ENCODE measurements around the gene SRF. TPM values are rescaled to one million over a fixed set of nuclear protein-coding genes. Genes with fewer than 3 reads are reported as not detected.

SRF gene
- total RNA-seq, 4 donors from 2014 or later, result 26.7 to 32.6 (median 29.6) TPM

- H3K36me3 ChIP-seq, result peaks cover 0 to 20% (median 3%) of the 10 kb centered on the region in 4 donors
- TF ChIP-seq POLR2AphosphoS5 (IDR thresholded peaks at IDR 0.05) (no peak), POLR2A (IDR thresholded peaks at IDR 0.05) (no peak), CTCF (IDR thresholded peaks at IDR 0.05) (no peak), EP300 (IDR thresholded peaks at IDR 0.05; ENCODE audit: low read depth) (no peak)
- no peak overlapping the region for H3K4me3 ChIP-seq
- intact Hi-C loops (cut with DNase I; ENCODE audit: low total_unique reads) (no loop called here), in situ Hi-C loops (cut with MboI; ENCODE audit: low pct_ligation_motif_present in 1 of 4, low pct_unique_long_range_greater_than_20kb in 1 of 4, low sequenced_read_pairs in 3 of 4) (no loop called here)
- H3K9me3 ChIP-seq, result no peaks in the 10 kb centered on the region
- H3K27ac ChIP-seq, result no peak overlapping the region
- H3K27me3 ChIP-seq, result no peaks in the 10 kb centered on the region
- WGBS, 2 donors (ENCODE audit: low coverage in 1 of 2), result 93% methylated on average over 10 of the region's 10 CpGs; no CpG with 5 or more reads in 1 of the 2 donors
- no peak for DNase-seq
- H3K4me1 ChIP-seq, result peaks cover 0 to 4% (median 3%) of the 10 kb centered on the region in 4 donors
These were observed 17.4 kb downstream of the SRF start for GRCh38 chr6:43188426-43188825.

- intact Hi-C loops (cut with DNase I; ENCODE audit: low total_unique reads), result no loop called here
- Histone ChIP-seq H3K27ac (no peak overlapping the region), H3K27me3 (no peaks in the 10 kb centered on the region), H3K4me3 (no peak overlapping the region), H3K36me3 (peaks cover 0 to 33% (median 7%) of the 10 kb centered on the region in 4 donors), H3K4me1 (no peaks in the 10 kb centered on the region), H3K9me3 (no peaks in the 10 kb centered on the region)
- in situ Hi-C loops (cut with MboI; ENCODE audit: low pct_ligation_motif_present in 1 of 4, low pct_unique_long_range_greater_than_20kb in 1 of 4, low sequenced_read_pairs in 3 of 4), result no loop called here
- 90 to 98% methylated on average over 6 of the region's 6 CpGs for WGBS, 2 donors (ENCODE audit: low coverage in 1 of 2)
- no peak for DNase-seq
- TF ChIP-seq POLR2AphosphoS5 (IDR thresholded peaks at IDR 0.05) (no peak), CTCF (IDR thresholded peaks at IDR 0.05) (no peak), POLR2A (IDR thresholded peaks at IDR 0.05) (no peak), EP300 (IDR thresholded peaks at IDR 0.05; ENCODE audit: low read depth) (no peak)
These were observed 18.8 kb downstream of the SRF start for GRCh38 chr6:43189776-43190304.

- no peak for DNase-seq
- in situ Hi-C loops (cut with MboI; ENCODE audit: low pct_ligation_motif_present in 1 of 4, low pct_unique_long_range_greater_than_20kb in 1 of 4, low sequenced_read_pairs in 3 of 4), result no loop called here
- H3K9me3 ChIP-seq, result no peaks in the 10 kb centered on the region
- H3K36me3 ChIP-seq, result peaks cover 0 to 55% (median 14%) of the 10 kb centered on the region in 4 donors
- 96% methylated on average over 9 of the region's 9 CpGs; no CpG with 5 or more reads in 1 of the 2 donors for WGBS, 2 donors (ENCODE audit: low coverage in 1 of 2)
- no peak overlapping the region for H3K4me3 ChIP-seq
- TF ChIP-seq EP300 (IDR thresholded peaks at IDR 0.05; ENCODE audit: low read depth) (no peak), CTCF (IDR thresholded peaks at IDR 0.05) (no peak), POLR2A (IDR thresholded peaks at IDR 0.05) (no peak), POLR2AphosphoS5 (IDR thresholded peaks at IDR 0.05) (no peak)
- no peaks in the 10 kb centered on the region for H3K4me1 ChIP-seq
- H3K27ac ChIP-seq, result no peak overlapping the region
- no peaks in the 10 kb centered on the region for H3K27me3 ChIP-seq
- intact Hi-C loops (cut with DNase I; ENCODE audit: low total_unique reads), result no loop called here
These were observed 21.8 kb downstream of the SRF start for GRCh38 chr6:43192911-43193310.

- no peaks in the 10 kb centered on the region for H3K9me3 ChIP-seq
- 96 to 97% methylated on average over 5 of the region's 5 CpGs for WGBS, 2 donors (ENCODE audit: low coverage in 1 of 2)
- H3K4me3 ChIP-seq, result no peak overlapping the region
- intact Hi-C loops (cut with DNase I; ENCODE audit: low total_unique reads) (no loop called here), in situ Hi-C loops (cut with MboI; ENCODE audit: low pct_ligation_motif_present in 1 of 4, low pct_unique_long_range_greater_than_20kb in 1 of 4, low sequenced_read_pairs in 3 of 4) (no loop called here)
- H3K27me3 ChIP-seq, result no peaks in the 10 kb centered on the region
- peaks cover 0 to 61% (median 14%) of the 10 kb centered on the region in 4 donors for H3K36me3 ChIP-seq
- no peak overlapping the region for H3K27ac ChIP-seq
- no peaks in the 10 kb centered on the region for H3K4me1 ChIP-seq
- TF ChIP-seq POLR2AphosphoS5 (IDR thresholded peaks at IDR 0.05), result no peak
- TF ChIP-seq POLR2A (IDR thresholded peaks at IDR 0.05), result no peak
- TF ChIP-seq CTCF (IDR thresholded peaks at IDR 0.05), result no peak
- TF ChIP-seq EP300 (IDR thresholded peaks at IDR 0.05; ENCODE audit: low read depth), result no peak
- no peak for DNase-seq
These were observed 22.9 kb downstream of the SRF start for GRCh38 chr6:43193929-43194328.
